CD4-positive, alpha-beta T cell (primary cell): ENCODE data around the gene ITGB1BP2. TPM values are rescaled to one million over a fixed set of nuclear protein-coding genes. Genes with fewer than 3 reads are reported as not detected.
"Not testable (repeated sequence)": the region's sequence is repeated elsewhere in the genome, so short reads cannot be mapped to it uniquely, and the experiment has no call there.

Experiments
- ATAC-seq: fragments of 200-7000 bp; cut with Tn5 transposase; one replicate; pipeline ENCODE4 v1.10.0; 2022; ENCODE audit warnings: mild to moderate bottlenecking; ENCODE audit not compliant: poor library complexity
- CTCF ChIA-PET: fragments of 350-600 bp; sonication (Branson Sonifier 250); formaldehyde crosslinking; loops from one replicate; lab custom pipeline; 2021; ENCODE audit warnings: antibody characterized with exemption, inconsistent platforms; lab: Charles Lee
- POLR2A ChIA-PET: fragments of 350-600 bp; sonication (Branson Sonifier 250); formaldehyde crosslinking; loops from one replicate; lab custom pipeline; 2021; ENCODE audit warnings: antibody characterized with exemption, inconsistent platforms; lab: Charles Lee
- DNase-seq, 14 experiments: peaks; one replicate each; pipeline ENCODE4 v3.0.0-alpha.2; 2013 to 2020; ENCODE audit warnings: mixed read lengths in 2 of 14
- H3K27ac ChIP-seq, 2 donors: one replicate each; pipeline versions ENCODE4 v1.5.1 to v1.7.0; 2013; ENCODE audit warnings: low read length in 2 of 2, low read depth in 1 of 2, mild to moderate bottlenecking in 1 of 2
- H3K27me3 ChIP-seq, 2 experiments: 1 replicate in 1 of 2; 2 replicates in 1 of 2; pipeline versions ENCODE4 v1.6.1 to v1.7.0; 2013; ENCODE audit warnings: low read length in 2 of 2, control low read depth in 1 of 2, mild to moderate bottlenecking in 1 of 2, moderate library complexity in 1 of 2; ENCODE audit not compliant: insufficient read depth in 2 of 2, control insufficient read depth in 1 of 2
- H3K36me3 ChIP-seq: one replicate; pipeline ENCODE4 v1.6.1; 2013; ENCODE audit warnings: low read length, control low read depth; ENCODE audit not compliant: insufficient read depth
- H3K4me1 ChIP-seq: one replicate; pipeline ENCODE4 v1.6.1; 2013; ENCODE audit warnings: low read length, control low read depth; ENCODE audit not compliant: insufficient read depth
- H3K4me3 ChIP-seq: one replicate; pipeline ENCODE4 v1.5.1; 2013; ENCODE audit warnings: mild to moderate bottlenecking, low read length, moderate library complexity
- H3K9me3 ChIP-seq, 2 experiments: 1 replicate in 1 of 2; 2 replicates in 1 of 2; pipeline versions ENCODE4 v1.6.1 to v1.7.0; 2013; ENCODE audit warnings: low read length in 2 of 2, mild to moderate bottlenecking in 2 of 2, control low read depth in 1 of 2, moderate library complexity in 1 of 2; ENCODE audit not compliant: control insufficient read depth in 1 of 2, insufficient read depth in 1 of 2
- H3K27ac Mint-ChIP-seq: one replicate; pipeline ENCODE4 v1.8.0; 2020; ENCODE audit warnings: mixed read lengths
- H3K27me3 Mint-ChIP-seq: one replicate; pipeline ENCODE4 v1.8.0; 2021; ENCODE audit warnings: mixed read lengths
- H3K36me3 Mint-ChIP-seq: one replicate; pipeline ENCODE4 v1.8.0; 2021; ENCODE audit warnings: low read depth, mixed read lengths
- H3K4me1 Mint-ChIP-seq: one replicate; pipeline ENCODE4 v1.8.0; 2021; ENCODE audit warnings: low read depth, mixed read lengths
- H3K4me3 Mint-ChIP-seq: one replicate; pipeline ENCODE4 v1.8.0; 2020; ENCODE audit warnings: mild to moderate bottlenecking, mixed read lengths
- H3K9me3 Mint-ChIP-seq: one replicate; pipeline ENCODE4 v1.8.0; 2020; ENCODE audit warnings: mixed read lengths
- intact Hi-C, 2 experiments: fragments of 100-400 bp; cut with DNase I in 1 of 2; cut with micrococcal nuclease in 1 of 2; formaldehyde crosslinking; loops; one replicate each; pipeline versions ENCODE4 v1.15.1 to v1.9.0; 2023 to 2025; cut with DNase I, micrococcal nuclease
- total RNA-seq, 174 experiments: library from RNA in 2 of 174; stranded (reverse) in 2 of 174; gene quantifications; one replicate each; pipeline ENCODE4 v1.2.3 and lab custom pipeline; 2021 to 2026
- TF ChIP-seq, protein P1 (sequence below): fragments of 200-600 bp; IDR thresholded peaks from one replicate; pipeline ENCODE4 v1.8.0; 2022; ENCODE audit warnings: antibody characterized with exemption, mild to moderate bottlenecking

The ITGB1BP2 gene
- total RNA-seq, 2 experiments from 2014 or later = 2.9 to 3.4 TPM

DNA sequence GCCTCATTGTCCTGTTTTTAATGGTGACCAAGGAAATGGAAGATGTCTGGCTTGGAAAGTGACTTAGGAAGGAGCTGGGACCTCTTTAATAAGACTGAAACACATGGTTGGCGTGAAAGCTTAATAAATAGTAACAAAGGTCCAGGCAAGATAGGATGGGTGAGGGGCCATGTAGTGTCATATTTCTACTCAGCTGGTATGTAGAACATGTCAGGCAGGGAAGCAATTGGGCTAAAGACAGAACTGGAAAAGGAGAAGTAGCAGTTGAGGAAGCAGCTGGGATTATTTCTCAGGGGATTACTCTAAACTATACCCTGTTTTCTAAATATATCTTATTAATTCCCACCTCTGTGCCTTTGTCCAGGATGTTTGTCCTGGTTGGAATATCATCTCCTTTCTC, 18.6 kb downstream of the ITGB1BP2 start:
- TF ChIP-seq, protein P1, sequence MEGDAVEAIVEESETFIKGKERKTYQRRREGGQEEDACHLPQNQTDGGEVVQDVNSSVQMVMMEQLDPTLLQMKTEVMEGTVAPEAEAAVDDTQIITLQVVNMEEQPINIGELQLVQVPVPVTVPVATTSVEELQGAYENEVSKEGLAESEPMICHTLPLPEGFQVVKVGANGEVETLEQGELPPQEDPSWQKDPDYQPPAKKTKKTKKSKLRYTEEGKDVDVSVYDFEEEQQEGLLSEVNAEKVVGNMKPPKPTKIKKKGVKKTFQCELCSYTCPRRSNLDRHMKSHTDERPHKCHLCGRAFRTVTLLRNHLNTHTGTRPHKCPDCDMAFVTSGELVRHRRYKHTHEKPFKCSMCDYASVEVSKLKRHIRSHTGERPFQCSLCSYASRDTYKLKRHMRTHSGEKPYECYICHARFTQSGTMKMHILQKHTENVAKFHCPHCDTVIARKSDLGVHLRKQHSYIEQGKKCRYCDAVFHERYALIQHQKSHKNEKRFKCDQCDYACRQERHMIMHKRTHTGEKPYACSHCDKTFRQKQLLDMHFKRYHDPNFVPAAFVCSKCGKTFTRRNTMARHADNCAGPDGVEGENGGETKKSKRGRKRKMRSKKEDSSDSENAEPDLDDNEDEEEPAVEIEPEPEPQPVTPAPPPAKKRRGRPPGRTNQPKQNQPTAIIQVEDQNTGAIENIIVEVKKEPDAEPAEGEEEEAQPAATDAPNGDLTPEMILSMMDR = no peak
- ChIA-PET POLR2A (no interaction called here), CTCF (no interaction called here)
- no peaks in the 10 kb centered on the region for H3K27me3 ChIP-seq
- no peaks in the 10 kb centered on the region for H3K9me3 Mint-ChIP-seq
- H3K9me3 ChIP-seq = no peaks in the 10 kb centered on the region
- DNase-seq (no peak), ATAC-seq (no peak)
- H3K4me1 ChIP-seq = no peaks in the 10 kb centered on the region
- no peak overlapping the region for H3K4me3 ChIP-seq
- H3K4me1 Mint-ChIP-seq = no peaks in the 10 kb centered on the region
- H3K27ac ChIP-seq = no peak overlapping the region
- H3K27me3 Mint-ChIP-seq = no peaks in the 10 kb centered on the region
- H3K36me3 Mint-ChIP-seq = peaks cover 15% of the 10 kb centered on the region
- no peaks in the 10 kb centered on the region for H3K36me3 ChIP-seq
- no peak overlapping the region for H3K27ac Mint-ChIP-seq
- intact Hi-C loops = no loop called here
- H3K4me3 Mint-ChIP-seq = no peak overlapping the region

DNA sequence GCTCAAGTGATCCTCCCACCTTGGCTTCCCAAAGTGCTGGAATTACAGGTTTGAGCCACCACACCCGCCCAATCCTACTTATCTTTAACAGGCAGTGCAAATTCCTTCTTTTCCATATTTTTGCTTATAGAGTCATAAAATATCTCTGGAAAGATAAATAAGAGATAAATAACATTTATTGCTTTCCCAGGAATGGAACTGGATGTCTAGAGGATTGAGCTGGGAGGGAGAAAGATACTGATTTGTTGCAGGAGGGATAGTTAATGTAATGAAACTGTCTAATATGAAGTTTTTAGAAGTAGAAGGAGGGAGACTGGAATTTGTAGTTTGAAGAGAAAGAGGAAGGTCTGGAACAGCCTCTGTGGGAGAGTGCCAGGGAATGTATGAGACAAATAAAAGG, 20.2 kb downstream of the ITGB1BP2 start:
- DNase-seq (no peak), ATAC-seq (no peak)
- no peaks in the 10 kb centered on the region for H3K36me3 ChIP-seq
- H3K4me1 ChIP-seq = no peaks in the 10 kb centered on the region
- H3K4me1 Mint-ChIP-seq = no peaks in the 10 kb centered on the region
- no peaks in the 10 kb centered on the region for H3K27me3 ChIP-seq
- H3K36me3 Mint-ChIP-seq = peaks cover 10% of the 10 kb centered on the region
- H3K4me3 Mint-ChIP-seq = no peak overlapping the region
- peaks cover 6 to 7% of the 10 kb centered on the region in 2 experiments for H3K9me3 ChIP-seq
- TF ChIP-seq, protein P1 = no peak
- intact Hi-C loops = no loop called here
- no peaks in the 10 kb centered on the region for H3K27me3 Mint-ChIP-seq
- no peaks in the 10 kb centered on the region for H3K9me3 Mint-ChIP-seq
- no peak overlapping the region for H3K4me3 ChIP-seq
- no peak overlapping the region for H3K27ac Mint-ChIP-seq
- ChIA-PET POLR2A (no interaction called here), CTCF (no interaction called here)
- H3K27ac ChIP-seq = no peak overlapping the region

DNA sequence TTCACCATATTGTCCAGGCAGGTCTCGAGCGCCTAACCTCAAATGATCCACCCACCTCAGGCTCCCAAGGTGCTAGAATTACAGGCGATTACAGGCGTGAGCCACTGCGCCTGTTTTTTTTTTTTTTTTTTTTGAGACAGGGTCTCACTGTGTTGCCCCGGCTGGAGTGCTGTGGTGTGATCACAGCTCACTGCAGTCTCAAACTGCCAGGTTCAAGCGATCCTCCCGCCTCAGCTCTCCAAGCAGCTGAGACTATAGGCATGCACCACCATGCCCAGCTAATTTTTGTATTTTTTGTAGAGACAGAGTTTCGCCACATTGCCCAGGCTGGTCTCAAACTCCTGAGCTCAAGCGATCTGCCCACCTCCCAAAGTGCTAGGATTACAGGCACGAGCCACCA, 22.9 kb downstream of the ITGB1BP2 start:
- H3K9me3 ChIP-seq = peaks cover 12 to 17% of the 10 kb centered on the region in 2 experiments
- H3K4me1 Mint-ChIP-seq, H3K27me3 Mint-ChIP-seq, H3K4me3 Mint-ChIP-seq, H3K4me3 ChIP-seq, H3K27ac ChIP-seq, DNase-seq, POLR2A ChIA-PET, H3K27ac Mint-ChIP-seq, H3K9me3 Mint-ChIP-seq, H3K36me3 ChIP-seq, ATAC-seq, intact Hi-C loops, H3K27me3 ChIP-seq, H3K4me1 ChIP-seq: not testable (repeated sequence)
- H3K36me3 Mint-ChIP-seq = peaks cover 15% of the 10 kb centered on the region
- CTCF ChIA-PET = interaction anchor here (0.7 kb wide), 1 partner anchor 157 kb away, joined by 4 read pairs; no protein-coding TSS in a partner anchor

DNA sequence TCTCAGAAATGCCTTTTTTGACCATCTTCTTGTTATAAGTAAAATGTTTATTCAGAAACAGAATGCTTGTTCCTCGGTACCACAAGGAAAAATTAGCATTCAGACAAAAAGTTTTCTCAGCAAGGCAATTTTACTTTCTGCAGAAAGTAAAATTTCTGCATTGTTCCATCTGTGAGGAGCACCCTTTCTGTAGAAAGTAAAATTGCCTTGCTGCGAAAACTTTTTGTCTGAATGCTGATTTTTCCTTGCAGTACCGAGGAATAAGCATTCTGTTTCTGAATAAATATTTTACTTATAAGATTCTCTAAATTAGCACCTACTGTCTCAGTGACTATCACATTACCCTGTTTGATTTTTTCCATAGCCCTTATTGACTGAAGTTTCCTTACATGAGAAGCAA, 24.8 kb downstream of the ITGB1BP2 start:
- Mint-ChIP-seq H3K9me3 (no peaks in the 10 kb centered on the region), H3K4me1 (no peaks in the 10 kb centered on the region), H3K27me3 (no peaks in the 10 kb centered on the region), H3K36me3 (peaks cover 15% of the 10 kb centered on the region), H3K27ac (no peak overlapping the region), H3K4me3 (no peak overlapping the region)
- no peak for DNase-seq
- Histone ChIP-seq H3K4me1 (no peaks in the 10 kb centered on the region), H3K9me3 (peaks cover 12 to 17% of the 10 kb centered on the region in 2 experiments), H3K4me3 (no peak overlapping the region), H3K27me3 (no peaks in the 10 kb centered on the region), H3K27ac (no peak overlapping the region), H3K36me3 (no peaks in the 10 kb centered on the region)
- TF ChIP-seq, protein P1 = no peak
- ATAC-seq = no peak
- ChIA-PET POLR2A (no interaction called here), CTCF (no interaction called here)
- intact Hi-C loops = no loop called here

DNA sequence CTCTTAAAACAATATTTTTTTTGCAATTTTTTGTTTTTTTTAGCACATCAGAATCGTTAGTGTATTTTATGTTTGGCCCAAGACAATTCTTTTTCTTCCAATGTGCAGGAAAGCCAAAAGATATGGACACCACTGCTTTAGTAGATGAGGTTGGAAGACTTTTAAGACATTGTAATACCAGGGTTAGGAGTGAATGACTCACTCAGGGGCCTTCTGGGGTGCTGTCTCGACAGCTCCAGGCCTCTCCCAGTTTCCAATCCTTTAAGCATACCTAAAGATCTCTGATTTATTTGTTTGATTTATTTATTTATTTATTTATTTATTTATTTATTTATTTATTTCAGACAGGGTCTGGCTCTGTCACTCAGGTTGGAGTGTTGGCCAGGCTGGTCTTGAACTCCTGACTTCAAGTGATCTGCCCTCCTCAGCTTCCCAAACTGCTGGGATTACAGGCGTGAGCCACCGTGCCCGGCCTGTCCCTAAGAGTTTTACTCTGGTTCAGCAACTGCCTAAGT, 47.7 kb downstream of the ITGB1BP2 start:
- H3K4me3 ChIP-seq, H3K9me3 Mint-ChIP-seq, H3K4me1 ChIP-seq, H3K27me3 ChIP-seq, POLR2A ChIA-PET, H3K4me3 Mint-ChIP-seq, ATAC-seq, H3K27ac ChIP-seq, H3K27ac Mint-ChIP-seq, DNase-seq, intact Hi-C loops, H3K27me3 Mint-ChIP-seq, H3K36me3 ChIP-seq, H3K4me1 Mint-ChIP-seq, H3K36me3 Mint-ChIP-seq, CTCF ChIA-PET, H3K9me3 ChIP-seq: not testable (repeated sequence)
